Activated naive CD8-positive, alpha-beta T cell treated with anti-CD3 and anti-CD28 coated beads, Interleukin-2, amount 50 U/mL, for 24 hours (primary cell): Measurements from ENCODE around the gene ACTN2.

Source experiments
- ATAC-seq: fragments of 150-1000 bp; cut with Tn5 transposase; one replicate; pipeline ENCODE4 v1.10.0; 2021
- DNase-seq: peaks from one replicate; pipeline ENCODE4 v3.0.0; 2021
- H3K27ac Mint-ChIP-seq: one replicate; pipeline ENCODE4 v1.8.0; 2021; ENCODE audit warnings: mild to moderate bottlenecking, mixed read lengths
- H3K27me3 Mint-ChIP-seq: one replicate; pipeline ENCODE4 v1.8.0; 2021; ENCODE audit warnings: mixed read lengths
- H3K36me3 Mint-ChIP-seq: one replicate; pipeline ENCODE4 v1.8.0; 2021; ENCODE audit warnings: low read depth, mixed read lengths
- H3K4me1 Mint-ChIP-seq: one replicate; pipeline ENCODE4 v1.8.0; 2021; ENCODE audit warnings: mixed read lengths
- H3K4me3 Mint-ChIP-seq: one replicate; pipeline ENCODE4 v1.8.0; 2021; ENCODE audit warnings: mild to moderate bottlenecking, moderate library complexity, mixed read lengths
- H3K9me3 Mint-ChIP-seq: one replicate; pipeline ENCODE4 v1.8.0; 2021; ENCODE audit warnings: mixed read lengths

ACTN2 gene

DNA sequence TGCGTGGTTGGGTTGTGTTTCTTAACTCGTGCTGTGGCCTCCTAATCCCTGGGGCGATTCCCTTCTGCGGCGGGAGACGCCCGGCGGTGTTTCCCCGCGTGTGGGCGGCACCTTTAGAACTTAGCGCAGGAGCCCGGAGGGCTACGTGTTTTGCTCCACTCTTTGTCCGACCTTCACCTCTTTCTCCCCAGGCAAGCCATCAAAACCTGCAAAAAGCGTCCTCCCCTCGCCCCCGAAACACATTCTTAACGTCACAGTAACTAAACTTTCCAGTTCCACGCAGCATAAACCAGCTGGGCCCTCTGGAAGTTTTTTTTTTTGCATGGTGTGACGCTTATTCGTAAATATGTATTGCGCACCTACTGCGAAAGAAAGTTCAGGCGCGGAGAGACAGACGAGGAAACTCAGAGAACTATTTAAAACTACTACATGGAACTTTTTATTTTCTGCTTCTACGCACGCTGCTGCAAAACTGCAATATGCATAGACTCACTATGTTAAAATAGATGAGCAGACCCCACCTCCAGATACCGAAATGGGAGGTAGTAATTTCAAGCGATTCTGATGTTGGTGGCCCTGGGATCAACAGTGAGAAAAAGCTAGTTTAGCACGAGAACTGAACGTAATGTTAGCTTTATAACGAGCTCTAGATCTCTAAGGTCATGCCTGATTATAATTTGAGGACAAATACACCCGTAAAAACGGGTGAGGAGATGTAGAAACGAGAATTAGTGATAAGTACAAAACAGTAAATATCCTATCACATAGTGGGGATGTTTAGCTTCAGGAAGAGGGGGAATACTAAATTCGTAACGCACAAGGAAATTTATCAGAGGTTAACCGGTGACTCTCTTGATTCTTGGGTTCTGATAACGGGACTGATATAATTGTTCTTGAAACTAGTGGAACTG is 109.7 kb downstream of the ACTN2 start:
- H3K27me3 Mint-ChIP-seq = peaks cover 2% of the 10 kb centered on the region
- no peak for ATAC-seq
- H3K36me3 Mint-ChIP-seq = peaks cover 20% of the 10 kb centered on the region
- H3K4me3 Mint-ChIP-seq = peak overlapping the region; percentile 97
- peak; percentile 84 for DNase-seq
- H3K4me1 Mint-ChIP-seq = peaks cover 50% of the 10 kb centered on the region
- no peaks in the 10 kb centered on the region for H3K9me3 Mint-ChIP-seq
- H3K27ac Mint-ChIP-seq = peak overlapping the region; percentile 98

DNA sequence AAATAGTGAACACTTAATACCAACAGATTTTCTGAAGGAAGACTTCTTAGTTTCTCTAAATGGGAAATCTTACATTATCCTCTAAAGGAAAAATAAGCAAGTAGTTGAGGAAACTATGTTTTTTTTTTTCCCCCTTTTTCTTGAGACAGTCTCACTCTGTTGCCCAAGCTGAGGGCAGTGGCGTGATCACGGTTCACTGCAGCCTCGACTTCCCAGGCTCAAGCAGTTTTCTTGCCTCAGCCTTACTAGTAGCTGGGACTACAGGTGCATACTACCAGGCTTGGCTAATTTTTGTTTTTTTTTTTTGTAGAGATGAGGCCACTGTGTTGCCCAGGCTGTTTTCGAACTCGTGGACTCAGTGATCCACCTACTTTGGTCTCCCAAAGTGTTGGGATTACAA is 112.7 kb downstream of the ACTN2 start:
- no peak overlapping the region for H3K4me3 Mint-ChIP-seq
- H3K27me3 Mint-ChIP-seq = peaks cover 2% of the 10 kb centered on the region
- no peaks in the 10 kb centered on the region for H3K9me3 Mint-ChIP-seq
- peaks cover 75% of the 10 kb centered on the region for H3K4me1 Mint-ChIP-seq
- peak overlapping the region; percentile 22 for H3K27ac Mint-ChIP-seq
- no peak for ATAC-seq
- no peak for DNase-seq
- peaks cover 36% of the 10 kb centered on the region for H3K36me3 Mint-ChIP-seq

DNA sequence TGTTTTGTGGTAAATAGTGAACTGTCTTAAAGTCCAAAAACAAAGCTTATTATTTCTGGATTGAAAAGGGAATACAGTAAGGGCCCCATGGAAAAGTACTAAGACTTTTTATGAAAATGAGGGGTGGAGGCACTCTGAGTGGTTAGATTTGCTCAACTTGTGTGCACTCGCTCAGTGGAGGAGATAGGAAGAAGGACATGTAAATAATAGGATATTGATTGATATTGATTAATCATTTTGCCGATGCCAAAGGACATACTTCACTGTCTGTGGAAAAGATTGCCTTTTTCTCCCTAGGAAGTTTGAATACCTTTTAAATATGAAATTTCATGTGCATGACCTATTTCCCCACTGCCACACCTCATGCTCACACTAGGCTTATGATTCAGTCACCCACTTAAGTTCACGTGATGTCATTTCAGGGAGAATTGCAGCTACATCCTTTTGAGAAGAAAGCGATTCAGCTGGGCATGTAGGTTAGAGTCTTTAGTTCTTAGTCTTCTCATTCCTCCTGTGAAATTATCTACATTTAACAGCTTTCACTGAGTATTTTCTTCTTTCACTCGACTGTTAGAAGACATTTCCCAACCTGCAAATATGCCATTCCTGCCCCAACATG is 113.8 kb downstream of the ACTN2 start:
- peak; percentile 25 for ATAC-seq
- Mint-ChIP-seq H3K36me3 (peaks cover 42% of the 10 kb centered on the region), H3K27me3 (no peaks in the 10 kb centered on the region), H3K4me1 (peaks cover 65% of the 10 kb centered on the region), H3K27ac (peak overlapping the region; percentile 74), H3K4me3 (peak overlapping the region; percentile 46), H3K9me3 (no peaks in the 10 kb centered on the region)
- DNase-seq = no peak

DNA sequence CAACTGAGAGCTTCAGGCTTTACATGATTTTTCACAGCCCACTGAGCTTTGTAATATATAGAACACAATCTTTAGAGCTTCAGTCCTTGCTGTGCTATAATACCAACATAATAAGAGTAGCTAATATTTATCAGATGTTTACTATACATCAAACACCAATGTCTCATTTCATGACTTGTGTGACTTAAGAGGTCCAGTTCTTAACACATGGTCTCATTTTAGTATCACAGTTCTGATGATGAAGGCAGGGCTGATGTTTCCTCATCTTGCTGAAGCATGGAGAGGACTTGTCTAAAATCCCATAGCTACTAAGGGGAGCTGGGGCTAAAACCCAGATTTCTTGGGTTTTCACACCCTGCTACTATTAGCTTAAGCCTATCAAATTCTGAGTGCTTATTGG is 114.3 kb downstream of the ACTN2 start:
- H3K4me3 Mint-ChIP-seq = peak overlapping the region; percentile 46
- H3K27ac Mint-ChIP-seq = peak overlapping the region; percentile 74
- peaks cover 65% of the 10 kb centered on the region for H3K4me1 Mint-ChIP-seq
- H3K27me3 Mint-ChIP-seq = no peaks in the 10 kb centered on the region
- H3K36me3 Mint-ChIP-seq = peaks cover 47% of the 10 kb centered on the region
- no peak for ATAC-seq
- H3K9me3 Mint-ChIP-seq = no peaks in the 10 kb centered on the region
- DNase-seq = no peak

DNA sequence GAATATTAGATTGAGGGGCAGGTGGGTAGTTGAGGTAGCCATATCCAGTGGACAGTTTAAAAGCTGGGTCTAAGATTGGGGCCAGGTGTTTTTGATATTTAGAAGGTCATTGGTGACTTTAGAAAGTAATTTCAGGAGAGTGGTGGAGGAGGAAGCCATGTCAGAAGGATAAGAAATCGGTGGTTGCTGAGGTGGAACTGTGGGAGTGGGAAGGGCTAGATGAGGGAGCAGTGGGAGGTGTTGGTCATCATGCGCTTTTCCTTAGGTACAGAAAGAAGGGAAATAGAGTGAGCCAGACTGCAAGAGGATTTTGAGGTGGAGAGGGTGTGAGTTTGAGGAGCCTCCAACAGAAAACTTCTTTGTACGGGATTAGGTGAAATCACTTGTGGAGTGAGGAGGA is 116.0 kb downstream of the ACTN2 start:
- ATAC-seq (no peak), DNase-seq (no peak)
- Mint-ChIP-seq H3K27ac (peak overlapping the region; percentile 49), H3K36me3 (peaks cover 50% of the 10 kb centered on the region), H3K27me3 (no peaks in the 10 kb centered on the region), H3K9me3 (no peaks in the 10 kb centered on the region), H3K4me3 (no peak overlapping the region), H3K4me1 (peaks cover 60% of the 10 kb centered on the region)

DNA sequence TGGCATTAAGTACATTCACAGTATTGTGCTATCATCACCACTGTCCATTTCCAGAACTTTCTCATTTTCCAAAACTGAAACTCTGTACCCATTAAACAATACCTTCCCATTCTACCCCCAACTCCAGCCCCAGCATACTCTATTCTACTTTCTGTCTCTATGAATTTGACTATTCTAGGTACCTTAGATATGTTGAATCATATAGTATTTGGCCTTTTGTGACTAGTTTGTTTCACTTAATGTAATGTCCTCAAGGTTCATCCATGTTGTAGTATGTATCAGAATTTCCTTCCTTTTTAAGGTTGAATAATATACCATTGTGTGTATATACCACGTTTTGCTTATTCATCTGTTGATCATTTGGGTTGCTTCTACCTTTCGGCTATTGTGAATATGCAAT is 120.3 kb downstream of the ACTN2 start:
- Mint-ChIP-seq H3K27me3 (no peaks in the 10 kb centered on the region), H3K27ac (no peak overlapping the region), H3K36me3 (peaks cover 70% of the 10 kb centered on the region), H3K9me3 (no peaks in the 10 kb centered on the region), H3K4me1 (peaks cover 49% of the 10 kb centered on the region), H3K4me3 (no peak overlapping the region)
- ATAC-seq = peak; percentile 56
- DNase-seq = no peak

DNA sequence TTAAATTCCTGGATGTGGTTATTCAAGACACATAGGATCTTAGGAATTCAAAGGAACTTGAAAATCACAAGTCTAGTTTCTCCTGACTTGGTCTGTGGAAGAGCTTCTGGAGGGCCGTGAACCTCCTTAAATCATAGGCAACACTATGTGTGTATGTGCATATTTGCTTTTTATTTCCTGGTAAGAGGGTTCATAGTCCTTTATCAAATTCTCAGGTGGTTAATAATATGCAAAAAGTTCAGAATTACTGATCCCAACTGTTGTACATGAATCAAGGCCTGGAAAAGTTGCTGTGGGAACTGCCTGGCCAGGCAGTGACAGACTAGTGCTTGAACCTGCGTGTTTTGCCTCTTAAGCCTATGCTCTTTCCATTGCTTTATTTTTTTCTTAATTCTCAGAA is 121.7 kb downstream of the ACTN2 start:
- peaks cover 68% of the 10 kb centered on the region for H3K36me3 Mint-ChIP-seq
- DNase-seq = no peak
- H3K4me1 Mint-ChIP-seq = peaks cover 35% of the 10 kb centered on the region
- H3K27me3 Mint-ChIP-seq = no peaks in the 10 kb centered on the region
- no peak overlapping the region for H3K4me3 Mint-ChIP-seq
- H3K27ac Mint-ChIP-seq = no peak overlapping the region
- no peak for ATAC-seq
- H3K9me3 Mint-ChIP-seq = no peaks in the 10 kb centered on the region

DNA sequence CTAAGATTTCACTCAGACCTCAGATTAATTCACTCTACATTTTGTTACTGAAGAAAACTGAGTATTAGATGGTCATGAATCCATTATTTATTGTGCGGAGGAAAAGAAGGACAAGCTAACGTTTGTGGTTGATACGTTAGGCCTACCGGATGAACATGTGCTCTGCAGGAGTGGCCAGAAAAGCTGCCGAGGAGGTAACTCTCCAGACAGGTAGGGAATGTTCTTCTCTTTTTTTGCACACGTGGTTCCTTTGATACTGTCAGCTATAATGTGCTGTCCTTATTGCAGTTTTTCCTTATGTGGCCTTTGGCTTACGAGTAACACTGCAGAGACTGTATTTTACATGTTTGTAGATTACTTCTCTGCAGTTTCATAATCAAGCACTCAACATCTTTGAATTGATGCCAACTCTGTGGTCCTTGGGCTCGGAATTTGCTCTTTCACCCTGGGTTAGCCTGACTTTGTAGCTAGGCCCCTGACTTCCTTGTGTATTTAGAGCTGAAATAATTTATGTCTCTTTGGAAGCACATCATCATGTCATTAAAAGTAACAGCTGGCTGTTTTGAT is 122.3 kb downstream of the ACTN2 start:
- no peak for ATAC-seq
- Mint-ChIP-seq H3K27me3 (no peaks in the 10 kb centered on the region), H3K4me3 (no peak overlapping the region), H3K27ac (no peak overlapping the region), H3K36me3 (peaks cover 66% of the 10 kb centered on the region), H3K4me1 (peaks cover 30% of the 10 kb centered on the region), H3K9me3 (no peaks in the 10 kb centered on the region)
- no peak for DNase-seq

DNA sequence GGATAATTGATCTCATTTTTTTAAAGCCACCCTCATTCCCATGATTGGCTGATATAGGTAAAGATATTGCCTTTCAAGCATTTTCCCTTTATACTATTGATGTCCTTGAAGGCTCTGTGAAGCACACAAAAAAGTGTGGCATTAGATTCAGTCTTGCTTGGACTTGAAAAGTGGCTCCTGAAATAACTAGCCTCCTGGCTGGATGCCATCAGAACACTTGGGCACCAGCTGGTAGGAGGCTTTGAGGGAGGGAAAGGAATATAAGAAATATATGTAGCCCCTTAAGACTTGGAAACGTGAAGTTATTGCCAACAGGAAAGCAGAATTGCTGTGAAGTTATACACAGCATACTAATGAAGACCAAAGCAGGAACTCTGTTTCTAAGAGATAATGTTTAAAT is 122.8 kb downstream of the ACTN2 start:
- Mint-ChIP-seq H3K27ac (no peak overlapping the region), H3K36me3 (peaks cover 69% of the 10 kb centered on the region), H3K9me3 (no peaks in the 10 kb centered on the region), H3K4me1 (peaks cover 30% of the 10 kb centered on the region), H3K27me3 (no peaks in the 10 kb centered on the region), H3K4me3 (no peak overlapping the region)
- DNase-seq (no peak), ATAC-seq (no peak)

DNA sequence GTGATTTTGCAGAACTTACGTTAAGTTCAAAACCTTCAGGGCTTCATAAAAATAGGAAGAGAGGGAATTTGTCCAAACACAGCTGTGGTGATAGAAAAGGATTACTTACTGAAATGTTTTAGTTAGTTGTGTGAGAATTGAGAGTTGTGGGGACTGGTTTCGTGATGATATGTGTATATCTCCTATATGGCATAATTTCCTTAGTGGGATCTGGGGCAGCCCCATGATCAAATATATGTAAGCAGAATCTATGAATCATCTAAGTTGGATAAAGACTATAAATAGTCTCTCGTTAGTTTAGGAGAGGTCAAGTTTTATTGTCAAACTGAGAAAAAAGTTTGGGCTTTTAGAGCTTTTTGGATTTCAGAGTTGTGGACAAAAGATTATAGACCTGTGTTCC is 123.7 kb downstream of the ACTN2 start:
- peaks cover 30% of the 10 kb centered on the region for H3K4me1 Mint-ChIP-seq
- peak overlapping the region; percentile 76 for H3K27ac Mint-ChIP-seq
- peak; percentile 76 for ATAC-seq
- peak overlapping the region; percentile 7 for H3K4me3 Mint-ChIP-seq
- no peaks in the 10 kb centered on the region for H3K9me3 Mint-ChIP-seq
- H3K27me3 Mint-ChIP-seq = no peaks in the 10 kb centered on the region
- peaks cover 71% of the 10 kb centered on the region for H3K36me3 Mint-ChIP-seq
- DNase-seq = no peak

DNA sequence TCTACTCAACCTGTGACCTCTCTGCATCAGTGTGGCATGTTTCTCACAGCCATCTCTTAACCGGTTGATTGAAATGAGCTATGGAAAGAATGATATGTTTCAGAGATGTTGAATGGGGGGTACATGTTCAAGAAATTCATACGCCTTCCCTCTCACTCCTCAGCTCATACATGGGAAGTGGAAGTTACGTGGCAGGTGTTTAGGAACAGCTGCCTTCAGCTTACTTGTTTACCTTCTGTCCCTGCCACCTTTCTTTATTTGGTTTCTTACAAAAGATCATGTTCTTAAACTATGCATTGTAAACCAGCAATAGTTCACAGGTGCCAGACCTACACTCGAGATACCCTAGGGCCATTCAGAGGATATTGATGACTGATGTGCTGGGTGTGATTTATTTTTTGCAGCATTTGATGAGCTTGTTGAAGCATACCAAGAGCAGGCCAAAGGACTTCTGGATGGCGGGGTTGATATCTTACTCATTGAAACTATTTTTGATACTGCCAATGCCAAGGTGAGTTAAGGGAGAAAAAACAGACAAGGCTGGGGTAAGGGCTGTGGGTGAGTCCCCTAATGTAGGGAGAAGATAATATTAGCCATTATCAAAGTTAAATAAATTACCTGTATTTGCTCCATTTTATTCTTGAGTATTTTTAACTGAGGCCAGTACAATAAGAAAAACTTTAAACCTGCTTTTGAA is 126.2 kb downstream of the ACTN2 start:
- H3K36me3 Mint-ChIP-seq = peaks cover 75% of the 10 kb centered on the region
- ATAC-seq (no peak), DNase-seq (no peak)

More for the DNA sequence above, 126.2 kb downstream of the ACTN2 start:
- H3K27me3 Mint-ChIP-seq = no peaks in the 10 kb centered on the region
- H3K9me3 Mint-ChIP-seq = no peaks in the 10 kb centered on the region
- no peak overlapping the region for H3K27ac Mint-ChIP-seq
- no peak overlapping the region for H3K4me3 Mint-ChIP-seq
- H3K4me1 Mint-ChIP-seq = peaks cover 26% of the 10 kb centered on the region
